Activated CD8-positive, alpha-beta T cell treated with anti-CD3 and anti-CD28 coated beads, Interleukin-2, amount 10 ng/mL, durations not matched to agents 7 days and 5 days (primary cell): Measurements from ENCODE around the gene ZNF775. TPM values are rescaled to one million over a fixed set of nuclear protein-coding genes. Genes with fewer than 3 reads are reported as not detected.

Source experiments
- ATAC-seq: fragments of 150-1000 bp; cut with Tn5 transposase; one replicate; pipeline ENCODE4 v1.10.0; 2021; ENCODE audit warnings: moderate library complexity
- CTCF ChIA-PET: fragments of 350-600 bp; sonication (Branson Sonifier 250); formaldehyde crosslinking; loops from one replicate; lab custom pipeline; 2021; ENCODE audit warnings: antibody characterized with exemption; lab: Charles Lee
- POLR2A ChIA-PET: fragments of 350-600 bp; sonication (Branson Sonifier 250); formaldehyde crosslinking; loops from one replicate; lab custom pipeline; 2021; ENCODE audit warnings: antibody characterized with exemption; lab: Charles Lee
- DNase-seq: peaks from one replicate; pipeline ENCODE4 v3.0.0-alpha.2; 2020
- H3K27ac Mint-ChIP-seq: one replicate; pipeline ENCODE4 v1.8.0; 2021; ENCODE audit warnings: mild to moderate bottlenecking, mixed read lengths
- H3K27me3 Mint-ChIP-seq: one replicate; pipeline ENCODE4 v1.8.0; 2021; ENCODE audit warnings: low read depth, mixed read lengths
- H3K36me3 Mint-ChIP-seq: one replicate; pipeline ENCODE4 v1.8.0; 2021; ENCODE audit warnings: low read depth, mixed read lengths
- H3K4me1 Mint-ChIP-seq: one replicate; pipeline ENCODE4 v1.8.0; 2021; ENCODE audit warnings: low read depth, mixed read lengths
- H3K4me3 Mint-ChIP-seq: one replicate; pipeline ENCODE4 v1.8.0; 2021; ENCODE audit warnings: mild to moderate bottlenecking, mixed read lengths
- H3K9me3 Mint-ChIP-seq: one replicate; pipeline ENCODE4 v1.8.0; 2022; ENCODE audit warnings: mixed read lengths; ENCODE audit not compliant: insufficient read depth
- total RNA-seq, 2 experiments: library from RNA; stranded (reverse); gene quantifications; one replicate each; pipeline ENCODE4 v1.2.3, GENCODE V29; 2021

The ZNF775 gene
- total RNA-seq, 2 experiments from 2014 or later, result 6.7 to 7.7 TPM

- Mint-ChIP-seq H3K27me3 (no peaks in the 10 kb centered on the region), H3K4me3 (peak overlapping the region; percentile 96), H3K27ac (no peak overlapping the region), H3K9me3 (no peaks in the 10 kb centered on the region), H3K36me3 (peaks cover 22% of the 10 kb centered on the region), H3K4me1 (peaks cover 36% of the 10 kb centered on the region)
- ATAC-seq, result no peak
- CTCF ChIA-PET, result interaction anchor here (1.4 to 3.3 kb wide), 3 partner anchors 14 to 36 kb away, joined by 4 to 31 read pairs (median 6); a partner anchor contains a TSS
- DNase-seq, result no peak
- POLR2A ChIA-PET, result interaction anchor here (1.3 kb wide), 1 partner anchor 14 kb away, joined by 3 read pairs; no protein-coding TSS in a partner anchor
Observed at GRCh38 chr7:150370612-150371071, 8.5 kb upstream of the ZNF775 start.

- POLR2A ChIA-PET, result interaction anchor here (1.3 kb wide), 1 partner anchor 13 kb away, joined by 3 read pairs; no protein-coding TSS in a partner anchor
- Mint-ChIP-seq H3K36me3 (peaks cover 22% of the 10 kb centered on the region), H3K4me1 (peaks cover 36% of the 10 kb centered on the region), H3K4me3 (no peak overlapping the region), H3K27ac (no peak overlapping the region), H3K27me3 (no peaks in the 10 kb centered on the region), H3K9me3 (no peaks in the 10 kb centered on the region)
- CTCF ChIA-PET, result interaction anchor here (1.4 to 3.3 kb wide), 2 partner anchors 15 to 34 kb away, joined by 4 to 31 read pairs; a partner anchor contains a TSS
- DNase-seq, result no peak
- no peak for ATAC-seq
Observed at GRCh38 chr7:150371131-150371995, 7.8 kb upstream of the ZNF775 start.

DNA sequence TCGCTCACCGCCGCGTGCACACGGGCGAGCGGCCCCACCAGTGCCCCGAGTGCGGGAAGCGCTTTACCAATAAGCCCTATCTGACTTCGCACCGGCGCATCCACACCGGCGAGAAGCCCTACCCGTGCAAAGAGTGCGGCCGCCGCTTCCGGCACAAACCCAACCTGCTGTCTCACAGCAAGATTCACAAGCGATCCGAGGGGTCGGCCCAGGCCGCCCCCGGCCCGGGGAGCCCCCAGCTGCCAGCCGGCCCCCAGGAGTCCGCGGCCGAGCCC is 7.2 kb upstream of the ZNF775 start:
- DNase-seq (no peak), ATAC-seq (no peak)
- no peaks in the 10 kb centered on the region for H3K27me3 Mint-ChIP-seq
- H3K4me3 Mint-ChIP-seq, result no peak overlapping the region
- ChIA-PET POLR2A (no interaction called here), CTCF (interaction anchor here (1.4 kb wide), 1 partner anchor 34 kb away, joined by 4 read pairs; a partner anchor contains a TSS)
- H3K4me1 Mint-ChIP-seq, result peaks cover 39% of the 10 kb centered on the region
- peaks cover 22% of the 10 kb centered on the region for H3K36me3 Mint-ChIP-seq
- no peaks in the 10 kb centered on the region for H3K9me3 Mint-ChIP-seq
- no peak overlapping the region for H3K27ac Mint-ChIP-seq

GRCh38 chr7:150372271-150373048 is 6.7 kb upstream of the ZNF775 start:
- H3K27ac Mint-ChIP-seq, result no peak overlapping the region
- H3K9me3 Mint-ChIP-seq, result no peaks in the 10 kb centered on the region
- no peaks in the 10 kb centered on the region for H3K27me3 Mint-ChIP-seq
- ChIA-PET POLR2A (no interaction called here), CTCF (interaction anchor here (1.5 kb wide), 1 partner anchor 15 kb away, joined by 5 read pairs; no protein-coding TSS in a partner anchor)
- ATAC-seq, result no peak
- peaks cover 42% of the 10 kb centered on the region for H3K4me1 Mint-ChIP-seq
- no peak overlapping the region for H3K4me3 Mint-ChIP-seq
- peaks cover 22% of the 10 kb centered on the region for H3K36me3 Mint-ChIP-seq
- DNase-seq, result no peak

DNA sequence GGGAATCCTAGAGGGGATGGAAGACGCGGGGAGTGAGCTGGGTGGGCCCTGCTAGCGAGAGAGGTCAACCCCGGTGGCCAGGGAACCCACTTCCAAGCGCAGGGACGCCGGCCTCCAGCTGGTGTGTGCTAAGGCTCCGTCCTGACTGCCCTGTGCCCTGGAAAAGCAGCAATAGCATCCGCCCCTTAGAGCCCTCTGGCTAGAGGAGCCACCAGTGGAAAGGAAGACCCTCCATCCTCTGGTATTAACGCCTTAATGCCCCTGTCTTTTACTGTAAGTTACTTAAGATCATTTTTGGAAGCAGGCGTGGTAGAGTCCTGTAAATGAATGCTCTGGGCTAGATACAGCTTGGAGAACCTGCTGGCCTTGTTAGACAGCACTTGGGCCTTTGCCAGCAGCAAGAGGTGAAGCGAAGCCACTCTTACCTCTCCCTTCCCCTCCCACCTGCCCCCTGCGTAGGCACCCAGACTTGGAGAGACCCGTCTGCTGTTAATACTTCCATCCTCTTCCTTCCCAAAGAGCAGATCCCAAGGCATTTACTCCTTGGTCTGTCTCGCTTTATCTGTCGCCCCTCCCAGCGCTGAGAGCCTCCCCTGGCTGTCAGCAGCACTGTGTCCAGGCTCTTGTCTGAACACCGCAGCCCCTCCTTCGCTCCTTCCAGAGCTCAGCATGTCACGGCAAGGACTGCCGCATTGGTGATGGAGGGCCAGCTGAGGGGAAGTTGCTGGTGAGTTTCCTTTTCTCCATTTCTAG is 5.9 kb upstream of the ZNF775 start:
- Mint-ChIP-seq H3K36me3 (peaks cover 22% of the 10 kb centered on the region), H3K4me1 (peaks cover 44% of the 10 kb centered on the region), H3K27me3 (no peaks in the 10 kb centered on the region), H3K9me3 (no peaks in the 10 kb centered on the region), H3K27ac (no peak overlapping the region), H3K4me3 (no peak overlapping the region)
- POLR2A ChIA-PET, result no interaction called here
- ATAC-seq, result no peak
- no peak for DNase-seq
- CTCF ChIA-PET, result interaction anchor here (1.5 kb wide), 1 partner anchor 16 kb away, joined by 5 read pairs; no protein-coding TSS in a partner anchor

- CTCF ChIA-PET, result interaction anchor here (1.4 to 1.7 kb wide), 3 partner anchors 8 to 18 kb away, joined by 5 to 7 read pairs (median 5); no protein-coding TSS in a partner anchor
- Mint-ChIP-seq H3K4me3 (no peak overlapping the region), H3K27ac (no peak overlapping the region), H3K36me3 (peaks cover 22% of the 10 kb centered on the region), H3K4me1 (peaks cover 43% of the 10 kb centered on the region), H3K27me3 (no peaks in the 10 kb centered on the region), H3K9me3 (no peaks in the 10 kb centered on the region)
- DNase-seq (no peak), ATAC-seq (no peak)
- POLR2A ChIA-PET, result no interaction called here
Observed at GRCh38 chr7:150374026-150374425, 5.1 kb upstream of the ZNF775 start.

GRCh38 chr7:150374472-150374871 is 4.7 kb upstream of the ZNF775 start:
- no peaks in the 10 kb centered on the region for H3K27me3 Mint-ChIP-seq
- no peaks in the 10 kb centered on the region for H3K9me3 Mint-ChIP-seq
- peaks cover 22% of the 10 kb centered on the region for H3K36me3 Mint-ChIP-seq
- H3K27ac Mint-ChIP-seq, result no peak overlapping the region
- no peak for ATAC-seq
- CTCF ChIA-PET, result interaction anchor here (0.8 to 1.7 kb wide), 5 partner anchors 9 to 33 kb away, joined by 3 to 7 read pairs (median 5); no protein-coding TSS in a partner anchor
- POLR2A ChIA-PET, result no interaction called here
- DNase-seq, result no peak
- peaks cover 39% of the 10 kb centered on the region for H3K4me1 Mint-ChIP-seq
- no peak overlapping the region for H3K4me3 Mint-ChIP-seq

DNA sequence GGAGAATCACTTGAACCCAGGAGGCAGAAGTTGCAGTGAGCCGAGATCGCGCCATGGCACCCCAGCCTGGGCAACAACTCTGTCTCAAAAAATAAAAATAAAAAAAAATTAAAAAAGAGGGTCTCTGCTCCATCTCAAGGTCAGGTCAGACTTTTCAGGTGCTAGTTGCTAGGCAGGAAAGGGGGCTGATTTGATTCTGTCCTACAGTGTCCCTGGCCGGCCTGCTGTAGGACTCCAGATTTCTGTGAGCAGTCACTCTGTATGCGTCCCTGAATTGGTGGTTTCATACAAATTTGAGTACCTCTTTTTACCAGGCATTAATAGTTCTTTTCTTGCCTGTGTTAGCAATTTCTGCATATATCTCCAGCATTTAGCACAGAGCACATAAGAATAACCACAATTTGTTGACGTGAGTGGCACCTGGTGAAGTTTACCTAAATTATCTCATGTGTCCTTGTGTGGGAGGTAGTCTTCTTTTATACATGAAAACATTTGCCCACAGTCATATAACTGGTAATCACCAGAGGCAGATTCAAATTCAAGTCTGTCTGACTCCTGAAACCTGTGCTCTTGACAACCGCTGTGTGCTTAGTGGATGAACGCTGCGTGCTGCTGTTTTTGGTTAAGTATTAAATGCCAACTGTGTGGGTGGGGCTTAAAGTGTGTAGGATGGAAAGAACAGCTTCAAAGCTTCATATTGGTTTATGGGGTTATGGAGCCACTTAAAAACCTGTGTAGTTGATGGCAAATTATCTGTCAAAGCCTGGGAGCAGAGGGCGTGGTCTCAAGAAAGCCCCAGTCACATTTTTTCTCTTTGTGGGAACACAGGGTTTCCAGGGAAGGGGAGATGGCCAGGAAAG is 3.2 kb upstream of the ZNF775 start:
- peaks cover 24% of the 10 kb centered on the region for H3K36me3 Mint-ChIP-seq
- peaks cover 40% of the 10 kb centered on the region for H3K4me1 Mint-ChIP-seq
- H3K4me3 Mint-ChIP-seq, result no peak overlapping the region
- ChIA-PET CTCF (interaction anchor here (0.6 to 3.0 kb wide), 4 partner anchors 10 to 30 kb away, joined by 3 to 20 read pairs (median 4); a partner anchor contains a TSS), POLR2A (no interaction called here)
- no peak overlapping the region for H3K27ac Mint-ChIP-seq
- H3K9me3 Mint-ChIP-seq, result no peaks in the 10 kb centered on the region
- ATAC-seq, result no peak
- DNase-seq, result no peak
- H3K27me3 Mint-ChIP-seq, result no peaks in the 10 kb centered on the region

DNA sequence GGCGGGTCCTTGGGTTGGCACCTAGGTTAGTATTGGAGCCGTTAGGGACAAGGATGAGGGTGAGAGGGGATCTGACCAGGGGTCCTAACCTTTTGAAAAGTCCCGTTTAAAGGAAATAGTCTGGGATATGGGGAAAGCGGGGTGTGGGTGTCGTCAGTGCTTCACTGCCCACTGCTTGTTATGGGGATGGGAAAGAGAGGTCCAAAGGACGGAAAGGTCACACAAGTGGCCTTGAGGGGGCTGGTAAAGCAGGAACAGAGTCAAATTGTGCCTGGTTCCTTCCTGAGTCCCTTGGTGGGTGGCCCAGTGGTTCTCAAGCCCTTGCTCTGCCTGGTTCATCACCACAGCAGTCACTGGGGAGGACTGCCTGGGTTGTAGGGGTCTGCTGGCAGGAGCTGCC is 2.6 kb upstream of the ZNF775 start:
- Mint-ChIP-seq H3K4me3 (no peak overlapping the region), H3K9me3 (no peaks in the 10 kb centered on the region), H3K4me1 (peaks cover 40% of the 10 kb centered on the region), H3K27me3 (no peaks in the 10 kb centered on the region), H3K36me3 (peaks cover 24% of the 10 kb centered on the region), H3K27ac (no peak overlapping the region)
- ATAC-seq (no peak), DNase-seq (no peak)
- ChIA-PET CTCF (interaction anchor here (3.0 kb wide), 1 partner anchor 29 kb away, joined by 20 read pairs; a partner anchor contains a TSS), POLR2A (no interaction called here)

DNA sequence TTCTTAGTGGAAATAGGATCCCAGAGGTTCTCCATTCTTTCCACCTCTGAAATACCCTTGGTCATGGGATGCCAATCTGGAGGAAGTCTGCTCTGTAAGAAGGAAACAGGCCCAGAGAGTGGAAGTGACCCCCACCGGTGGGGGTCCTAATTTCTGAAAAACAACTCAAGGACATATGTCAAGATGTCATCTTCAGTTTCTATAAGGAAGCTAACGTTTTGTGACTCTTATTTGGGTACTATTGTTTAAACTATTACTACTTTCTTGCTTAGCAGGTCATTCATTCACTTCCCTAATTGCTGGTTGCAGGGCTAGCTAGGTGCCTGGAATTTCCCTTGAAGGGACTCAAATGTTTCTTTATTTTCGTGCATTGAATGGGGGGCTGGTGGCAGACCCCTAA is 1.9 kb upstream of the ZNF775 start:
- Mint-ChIP-seq H3K4me1 (peaks cover 40% of the 10 kb centered on the region), H3K36me3 (peaks cover 24% of the 10 kb centered on the region), H3K9me3 (no peaks in the 10 kb centered on the region), H3K27me3 (no peaks in the 10 kb centered on the region), H3K4me3 (no peak overlapping the region), H3K27ac (peak overlapping the region; percentile 67)
- no peak for ATAC-seq
- DNase-seq, result no peak
- CTCF ChIA-PET, result interaction anchor here (0.7 to 3.0 kb wide), 8 partner anchors 8 to 378 kb away, joined by 3 to 20 read pairs (median 4); partner anchors contain the start of gene REPIN1
- POLR2A ChIA-PET, result interaction anchor here (1.5 to 1.6 kb wide), 2 partner anchors 11 to 27 kb away, joined by 4 to 6 read pairs; no protein-coding TSS in a partner anchor
